Measurements from ENCODE around the gene RPS17.

DNA sequence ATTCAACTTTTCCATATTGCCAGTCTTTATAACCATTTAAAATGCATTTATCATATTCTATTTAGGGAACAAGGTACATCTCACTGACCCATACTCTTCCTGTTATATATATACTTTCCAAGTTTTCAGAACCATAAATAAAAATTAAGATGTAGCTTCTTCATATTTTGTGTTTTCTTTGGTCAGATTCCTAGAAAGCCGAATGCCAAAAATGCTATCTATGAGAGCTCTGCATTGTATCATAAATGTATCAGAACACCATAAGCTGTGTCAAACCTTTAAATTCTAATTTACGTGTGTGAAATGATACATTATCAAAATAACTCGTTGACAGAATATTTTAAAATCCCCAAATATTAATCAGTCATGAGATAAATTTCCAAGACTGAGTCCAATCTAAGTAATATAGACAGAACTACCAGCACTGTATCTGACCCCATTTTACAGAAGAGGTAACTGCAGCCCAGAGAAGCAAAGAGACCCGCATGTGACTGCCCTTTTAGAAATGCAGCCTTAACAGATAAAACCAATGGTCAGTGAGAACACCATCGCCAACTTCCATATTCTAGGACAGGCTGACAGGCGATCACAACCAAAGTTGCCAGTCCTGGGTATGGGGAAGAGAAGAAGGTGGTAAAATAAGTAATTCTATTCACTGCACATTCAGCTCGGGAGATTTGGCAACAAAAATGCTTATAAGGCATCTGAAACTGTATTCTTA, 16.2 kb upstream of the RPS17 start:
- TF ChIP-seq, protein P1, sequence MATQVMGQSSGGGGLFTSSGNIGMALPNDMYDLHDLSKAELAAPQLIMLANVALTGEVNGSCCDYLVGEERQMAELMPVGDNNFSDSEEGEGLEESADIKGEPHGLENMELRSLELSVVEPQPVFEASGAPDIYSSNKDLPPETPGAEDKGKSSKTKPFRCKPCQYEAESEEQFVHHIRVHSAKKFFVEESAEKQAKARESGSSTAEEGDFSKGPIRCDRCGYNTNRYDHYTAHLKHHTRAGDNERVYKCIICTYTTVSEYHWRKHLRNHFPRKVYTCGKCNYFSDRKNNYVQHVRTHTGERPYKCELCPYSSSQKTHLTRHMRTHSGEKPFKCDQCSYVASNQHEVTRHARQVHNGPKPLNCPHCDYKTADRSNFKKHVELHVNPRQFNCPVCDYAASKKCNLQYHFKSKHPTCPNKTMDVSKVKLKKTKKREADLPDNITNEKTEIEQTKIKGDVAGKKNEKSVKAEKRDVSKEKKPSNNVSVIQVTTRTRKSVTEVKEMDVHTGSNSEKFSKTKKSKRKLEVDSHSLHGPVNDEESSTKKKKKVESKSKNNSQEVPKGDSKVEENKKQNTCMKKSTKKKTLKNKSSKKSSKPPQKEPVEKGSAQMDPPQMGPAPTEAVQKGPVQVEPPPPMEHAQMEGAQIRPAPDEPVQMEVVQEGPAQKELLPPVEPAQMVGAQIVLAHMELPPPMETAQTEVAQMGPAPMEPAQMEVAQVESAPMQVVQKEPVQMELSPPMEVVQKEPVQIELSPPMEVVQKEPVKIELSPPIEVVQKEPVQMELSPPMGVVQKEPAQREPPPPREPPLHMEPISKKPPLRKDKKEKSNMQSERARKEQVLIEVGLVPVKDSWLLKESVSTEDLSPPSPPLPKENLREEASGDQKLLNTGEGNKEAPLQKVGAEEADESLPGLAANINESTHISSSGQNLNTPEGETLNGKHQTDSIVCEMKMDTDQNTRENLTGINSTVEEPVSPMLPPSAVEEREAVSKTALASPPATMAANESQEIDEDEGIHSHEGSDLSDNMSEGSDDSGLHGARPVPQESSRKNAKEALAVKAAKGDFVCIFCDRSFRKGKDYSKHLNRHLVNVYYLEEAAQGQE (IDR thresholded peaks at IDR 0.05; ENCODE audit: insufficient read depth in 1 of 2, low read depth in 2 of 2, low read length in 2 of 2) = no peak
- TF ChIP-seq TAF1 (IDR thresholded peaks at IDR 0.05; ENCODE audit: borderline replicate concordance, insufficient read depth, low read length) = no peak

All from PFSK-1 (cell line).